ENCODE measurements around the gene BRCC3. TPM values are rescaled to one million over a fixed set of nuclear protein-coding genes. Genes with fewer than 3 reads are reported as not detected.

BRCC3 gene
- total and polyA plus RNA-seq, 2 of the 13 experiments (the other 11 are each of a cell fraction or from before 2014, with no cell fraction given), result 19.8 to 24.3 TPM

DNA sequence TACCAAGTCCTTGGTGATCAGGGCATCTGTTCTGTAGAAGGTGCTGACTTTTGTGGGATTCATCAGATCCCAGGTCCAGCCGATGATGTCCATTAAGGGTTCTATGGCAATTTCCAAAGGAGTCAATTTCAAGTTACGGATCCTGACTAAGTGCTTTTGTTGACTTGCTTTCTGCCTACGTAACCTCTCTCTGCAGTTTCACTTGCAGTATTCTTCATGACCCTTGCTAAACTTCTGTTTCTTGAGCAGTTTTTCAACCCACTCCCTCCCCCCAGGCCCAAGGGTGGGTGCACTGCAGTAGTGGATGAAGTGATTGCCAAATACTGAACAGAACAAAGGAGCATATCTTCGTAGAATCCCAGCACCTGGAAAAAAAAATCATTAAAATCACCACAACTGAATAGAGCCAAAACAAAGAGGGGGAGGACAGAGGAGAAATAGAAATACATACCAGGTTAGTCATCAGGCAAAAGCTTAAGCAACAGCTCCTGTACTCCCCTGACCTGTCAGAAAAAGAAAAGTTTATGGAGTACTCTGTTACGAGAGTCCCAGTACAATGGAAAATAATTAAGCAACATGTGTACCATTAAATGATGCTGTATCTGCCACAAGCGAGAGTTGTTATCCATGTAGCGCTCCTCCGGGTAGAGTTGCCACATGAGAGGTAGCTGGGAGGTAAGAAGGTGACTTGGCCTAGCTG is 6.1 kb upstream of the BRCC3 start (continued):
- TF ChIP-seq, protein P1, sequence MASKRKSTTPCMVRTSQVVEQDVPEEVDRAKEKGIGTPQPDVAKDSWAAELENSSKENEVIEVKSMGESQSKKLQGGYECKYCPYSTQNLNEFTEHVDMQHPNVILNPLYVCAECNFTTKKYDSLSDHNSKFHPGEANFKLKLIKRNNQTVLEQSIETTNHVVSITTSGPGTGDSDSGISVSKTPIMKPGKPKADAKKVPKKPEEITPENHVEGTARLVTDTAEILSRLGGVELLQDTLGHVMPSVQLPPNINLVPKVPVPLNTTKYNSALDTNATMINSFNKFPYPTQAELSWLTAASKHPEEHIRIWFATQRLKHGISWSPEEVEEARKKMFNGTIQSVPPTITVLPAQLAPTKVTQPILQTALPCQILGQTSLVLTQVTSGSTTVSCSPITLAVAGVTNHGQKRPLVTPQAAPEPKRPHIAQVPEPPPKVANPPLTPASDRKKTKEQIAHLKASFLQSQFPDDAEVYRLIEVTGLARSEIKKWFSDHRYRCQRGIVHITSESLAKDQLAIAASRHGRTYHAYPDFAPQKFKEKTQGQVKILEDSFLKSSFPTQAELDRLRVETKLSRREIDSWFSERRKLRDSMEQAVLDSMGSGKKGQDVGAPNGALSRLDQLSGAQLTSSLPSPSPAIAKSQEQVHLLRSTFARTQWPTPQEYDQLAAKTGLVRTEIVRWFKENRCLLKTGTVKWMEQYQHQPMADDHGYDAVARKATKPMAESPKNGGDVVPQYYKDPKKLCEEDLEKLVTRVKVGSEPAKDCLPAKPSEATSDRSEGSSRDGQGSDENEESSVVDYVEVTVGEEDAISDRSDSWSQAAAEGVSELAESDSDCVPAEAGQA (IDR thresholded peaks at IDR 0.05; ENCODE audit: low read depth), result no peak
- TF ChIP-seq, protein P1 (CRISPR knock-in tag; IDR thresholded peaks at IDR 0.05; ENCODE audit: borderline replicate concordance), result no peak

DNA sequence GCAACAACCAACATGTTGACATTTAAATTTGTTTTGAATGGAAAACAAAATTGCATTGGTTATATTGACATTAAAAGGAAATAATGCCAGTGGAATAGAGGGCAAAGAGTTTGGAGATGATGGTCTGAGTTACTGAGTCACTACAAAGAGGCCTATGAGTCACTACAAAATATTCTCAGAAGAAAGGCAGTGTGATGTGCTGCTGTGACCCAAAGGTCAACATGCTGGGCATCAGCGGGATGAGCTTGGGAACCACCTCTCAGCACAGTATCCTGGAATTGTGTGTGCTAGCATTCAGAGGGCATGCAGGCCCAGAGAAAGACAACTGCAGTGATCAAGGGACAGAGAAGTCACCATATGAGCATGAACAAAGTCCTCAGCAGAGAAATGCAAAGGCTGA is 3.1 kb upstream of the BRCC3 start:
- no peak overlapping the region for H3K4me2 ChIP-seq (ENCODE audit: low read depth, low read length)
- FAIRE-seq (peak; percentile 74), ATAC-seq (peak; percentile 12; the same call in 1 of the 3 replicates), DNase-seq (ENCODE audit: low spot score) (peak; percentile 46)
- intact Hi-C loops (cut with micrococcal nuclease; ENCODE audit: unreplicated experiment) (no loop called here), in situ Hi-C loops (cut with HindIII; ENCODE audit: extremely low pct_ligation_motif_present, low pct_unique_long_range_greater_than_20kb) (no loop called here)
- H3K4me3 ChIP-seq (replicated peaks in 1 of 3; ENCODE audit: insufficient read depth in 1 of 3, low read depth in 2 of 3, low read length in 3 of 3), result no peak overlapping the region
- no peaks in the 10 kb centered on the region for H3K36me3 ChIP-seq (replicated peaks in 1 of 2; ENCODE audit: control insufficient read depth in 1 of 2, insufficient read depth in 2 of 2, low read length in 2 of 2)
- no CpG with 5 or more reads among the region's 1 CpG for WGBS (ENCODE audit: low lambda C conversion rate)
- no peak overlapping the region for H3K9ac ChIP-seq (ENCODE audit: insufficient read depth, low read depth, low read length)
- no peaks in the 10 kb centered on the region for H4K20me1 ChIP-seq (ENCODE audit: insufficient read depth, low read length)
- no peaks in the 10 kb centered on the region for H3K9me3 ChIP-seq (ENCODE audit: low read length)
- H3K4me1 ChIP-seq (ENCODE audit: insufficient read depth, low read length), result peaks cover 33% of the 10 kb centered on the region
- ChIA-PET POLR2A (no interaction called here), CTCF (ENCODE audit: low intra/inter-chr PET ratio, low total read pairs) (no interaction called here)
- no TSS peak for BruUV-seq (replicated peaks)
- H3K79me2 ChIP-seq (ENCODE audit: insufficient read depth, low read length), result peaks cover 23% of the 10 kb centered on the region
- H3K27ac ChIP-seq (ENCODE audit: extremely low read length, insufficient read depth, low read length), result no peak overlapping the region
- H2AFZ ChIP-seq (ENCODE audit: low read length), result no peak overlapping the region
- H3K27me3 ChIP-seq (ENCODE audit: control insufficient read depth in 1 of 2, insufficient read depth in 2 of 2, low read length in 2 of 2), result no peaks in the 10 kb centered on the region
- TF ChIP-seq LBX2 (CRISPR knock-in tag; IDR thresholded peaks at IDR 0.05; ENCODE audit: borderline replicate concordance) (no peak), PAF1 (CRISPR knock-in tag; IDR thresholded peaks at IDR 0.05) (no peak), ZSCAN29 (CRISPR knock-in tag; conservative IDR thresholded peaks at IDR 0.05) (no peak), NR2F6 (IDR thresholded peaks at IDR 0.05) (peak; percentile 61), NR2F6 (CRISPR knock-in tag; IDR thresholded peaks at IDR 0.05) (peak; percentile 72; the same call in 1 of the 2 replicates), ZNF460 (CRISPR knock-in tag; IDR thresholded peaks at IDR 0.05; ENCODE audit: borderline replicate concordance) (no peak), ZNF776 (CRISPR knock-in tag; IDR thresholded peaks at IDR 0.05) (no peak), FOSL2 (CRISPR knock-in tag; IDR thresholded peaks at IDR 0.05) (peak; percentile 79), GLI4 (CRISPR knock-in tag; IDR thresholded peaks at IDR 0.05; ENCODE audit: borderline replicate concordance) (no peak), FOXA1 (IDR thresholded peaks at IDR 0.05) (no peak), FOXA1 (CRISPR knock-in tag; IDR thresholded peaks at IDR 0.05) (peak; percentile 63), RORA (CRISPR knock-in tag; IDR thresholded peaks at IDR 0.05) (no peak)
- TF ChIP-seq, protein P2, sequence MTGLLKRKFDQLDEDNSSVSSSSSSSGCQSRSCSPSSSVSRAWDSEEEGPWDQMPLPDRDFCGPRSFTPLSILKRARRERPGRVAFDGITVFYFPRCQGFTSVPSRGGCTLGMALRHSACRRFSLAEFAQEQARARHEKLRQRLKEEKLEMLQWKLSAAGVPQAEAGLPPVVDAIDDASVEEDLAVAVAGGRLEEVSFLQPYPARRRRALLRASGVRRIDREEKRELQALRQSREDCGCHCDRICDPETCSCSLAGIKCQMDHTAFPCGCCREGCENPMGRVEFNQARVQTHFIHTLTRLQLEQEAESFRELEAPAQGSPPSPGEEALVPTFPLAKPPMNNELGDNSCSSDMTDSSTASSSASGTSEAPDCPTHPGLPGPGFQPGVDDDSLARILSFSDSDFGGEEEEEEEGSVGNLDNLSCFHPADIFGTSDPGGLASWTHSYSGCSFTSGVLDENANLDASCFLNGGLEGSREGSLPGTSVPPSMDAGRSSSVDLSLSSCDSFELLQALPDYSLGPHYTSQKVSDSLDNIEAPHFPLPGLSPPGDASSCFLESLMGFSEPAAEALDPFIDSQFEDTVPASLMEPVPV (CRISPR knock-in tag; IDR thresholded peaks at IDR 0.05), result no peak

Data from HepG2 (cell line).